Vagina (tissue), 2 donors: Measurements from ENCODE around the gene RAB28.
"Not testable (repeated sequence)": the region's sequence is repeated elsewhere in the genome, so short reads cannot be mapped to it uniquely, and the experiment has no call there.

Source experiments
- POLR2A ChIP-seq, 2 donors: fragments of 450-650 bp; IDR thresholded peaks; one replicate each; pipeline ENCODE4 v1.6.1; 2017; ENCODE audit warnings: antibody characterized with exemption in 2 of 2, mild to moderate bottlenecking in 2 of 2, moderate library complexity in 2 of 2
- TF ChIP-seq, protein P1 (sequence below), 3 experiments: fragments of 450-650 bp in 2 of 3; fragments of 200-600 bp in 1 of 3; sonication (generic) in 1 of 3; IDR thresholded peaks; one replicate each; pipeline ENCODE4 v1.5.1; 2017 to 2019; ENCODE audit warnings: antibody characterized with exemption in 3 of 3, mild to moderate bottlenecking in 2 of 3, moderate library complexity in 2 of 3

DNA sequence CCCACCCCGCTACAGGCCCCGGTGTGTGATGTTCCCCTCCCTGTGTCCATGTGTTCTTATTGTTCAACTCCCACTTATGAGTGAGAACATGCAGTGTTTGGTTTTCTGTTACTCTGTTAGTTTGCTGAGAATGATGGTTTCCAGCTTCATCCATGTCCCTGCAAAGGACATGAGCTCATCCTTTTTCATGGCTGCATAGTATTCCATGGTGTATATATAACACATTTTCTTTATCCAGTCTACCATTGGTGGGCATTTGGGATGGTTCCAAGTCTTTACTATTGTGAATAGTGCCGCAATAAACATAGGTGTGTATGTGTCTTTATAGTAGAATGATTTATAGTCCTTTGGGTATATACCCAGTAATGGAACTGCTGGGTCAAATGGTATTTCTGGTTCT is 78.0 kb downstream of the RAB28 start:
- TF ChIP-seq, protein P1, sequence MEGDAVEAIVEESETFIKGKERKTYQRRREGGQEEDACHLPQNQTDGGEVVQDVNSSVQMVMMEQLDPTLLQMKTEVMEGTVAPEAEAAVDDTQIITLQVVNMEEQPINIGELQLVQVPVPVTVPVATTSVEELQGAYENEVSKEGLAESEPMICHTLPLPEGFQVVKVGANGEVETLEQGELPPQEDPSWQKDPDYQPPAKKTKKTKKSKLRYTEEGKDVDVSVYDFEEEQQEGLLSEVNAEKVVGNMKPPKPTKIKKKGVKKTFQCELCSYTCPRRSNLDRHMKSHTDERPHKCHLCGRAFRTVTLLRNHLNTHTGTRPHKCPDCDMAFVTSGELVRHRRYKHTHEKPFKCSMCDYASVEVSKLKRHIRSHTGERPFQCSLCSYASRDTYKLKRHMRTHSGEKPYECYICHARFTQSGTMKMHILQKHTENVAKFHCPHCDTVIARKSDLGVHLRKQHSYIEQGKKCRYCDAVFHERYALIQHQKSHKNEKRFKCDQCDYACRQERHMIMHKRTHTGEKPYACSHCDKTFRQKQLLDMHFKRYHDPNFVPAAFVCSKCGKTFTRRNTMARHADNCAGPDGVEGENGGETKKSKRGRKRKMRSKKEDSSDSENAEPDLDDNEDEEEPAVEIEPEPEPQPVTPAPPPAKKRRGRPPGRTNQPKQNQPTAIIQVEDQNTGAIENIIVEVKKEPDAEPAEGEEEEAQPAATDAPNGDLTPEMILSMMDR (IDR thresholded peaks at IDR 0.05), result not testable (repeated sequence)
- not testable (repeated sequence) for TF ChIP-seq POLR2A (IDR thresholded peaks at IDR 0.05)
